ENCODE data around the gene UFD1. TPM values are rescaled to one million over a fixed set of nuclear protein-coding genes. Genes with fewer than 3 reads are reported as not detected.

Gene UFD1
- total and polyA plus RNA-seq, 2 of the 13 experiments (the other 11 are each of a cell fraction or from before 2014, with no cell fraction given), result 47.9 to 51.1 TPM

DNA sequence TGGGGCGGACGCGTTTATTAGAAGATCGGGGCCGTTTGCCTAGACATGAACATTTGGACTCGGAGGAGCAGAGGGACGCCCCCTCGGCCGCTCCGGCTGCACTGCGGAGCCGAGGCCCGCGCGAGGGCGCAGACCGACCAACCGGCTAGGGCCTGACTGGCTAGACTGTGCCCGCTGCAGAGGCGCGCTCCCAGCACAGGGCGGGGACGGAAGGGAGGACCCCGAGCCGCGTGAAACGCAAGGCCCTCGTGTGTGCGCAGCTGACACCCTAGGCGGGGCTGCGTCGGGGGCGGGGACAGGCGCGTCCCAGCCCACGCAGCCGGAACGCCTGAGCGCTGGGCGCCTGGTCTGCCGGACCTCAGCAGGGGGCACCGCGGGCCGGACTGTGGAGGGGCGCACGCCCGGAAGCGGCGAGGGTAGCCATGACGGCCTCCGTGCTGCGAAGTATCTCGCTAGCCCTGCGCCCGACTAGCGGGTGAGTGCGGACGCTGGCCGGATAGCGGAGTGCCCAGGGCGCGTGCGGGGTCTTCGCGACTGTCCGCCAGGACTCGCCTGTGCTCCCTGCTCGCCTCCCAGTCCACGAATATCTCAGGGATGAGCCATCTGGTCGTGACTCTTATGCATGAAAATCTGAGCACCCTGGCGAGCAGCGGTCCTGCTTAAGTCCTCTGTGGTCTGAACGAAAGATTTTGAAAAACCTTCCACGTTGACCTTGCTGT is 46.7 kb downstream of the UFD1 start, which contains the start of gene MRPL40:
MRPL40 (plus strand) TSS at position 413 of the 719 bp plus-strand sequence; CDS start at position 423, 10 bp downstream.
- H3K27me3 ChIP-seq (ENCODE audit: control insufficient read depth in 1 of 2, insufficient read depth in 2 of 2, low read length in 2 of 2), result no peaks in the 10 kb centered on the region; a peak in 1 of 5 replicates
- no peak within 1 kb of the TSS for H2AFZ ChIP-seq (ENCODE audit: low read length)
- DNase-seq (ENCODE audit: low spot score) (peak; percentile 86), FAIRE-seq (peak; percentile 64), ATAC-seq (peak; percentile 92)
- peak within 1 kb of the TSS; percentile 86 to 91 (median 88) for H3K4me3 ChIP-seq (replicated peaks in 1 of 3; ENCODE audit: insufficient read depth in 1 of 3, low read depth in 2 of 3, low read length in 3 of 3)
- peaks cover 47% of the 10 kb centered on the region for H3K79me2 ChIP-seq (ENCODE audit: insufficient read depth, low read length)
- POLR2A ChIA-PET, result interaction anchor here (1.2 to 3.1 kb wide), 4 partner anchors 14 to 288 kb away, joined by 3 to 23 read pairs (median 12); partner anchors contain the start of genes C22orf39, CDC45, CLTCL1 and ESS2
- peak within 1 kb of the TSS; percentile 97 for H3K27ac ChIP-seq (ENCODE audit: extremely low read length, insufficient read depth, low read length)
- CTCF ChIA-PET (ENCODE audit: low intra/inter-chr PET ratio, low total read pairs), result no interaction called here
- H3K4me2 ChIP-seq (ENCODE audit: low read depth, low read length), result peak within 1 kb of the TSS; percentile 79
- H3K9me3 ChIP-seq (ENCODE audit: low read length), result no peaks in the 10 kb centered on the region
- H3K9ac ChIP-seq (ENCODE audit: insufficient read depth, low read depth, low read length), result peak within 1 kb of the TSS; percentile 93
- peaks cover 1 to 25% of the 10 kb centered on the region in 2 experiments; a peak in 4 of 5 replicates for H3K36me3 ChIP-seq (replicated peaks in 1 of 2; ENCODE audit: control insufficient read depth in 1 of 2, insufficient read depth in 2 of 2, low read length in 2 of 2)
- intact Hi-C loops (cut with micrococcal nuclease; ENCODE audit: unreplicated experiment) (loop anchor here (2.0 to 5.0 kb wide), 2 partner anchors 15 to 255 kb away; partner anchors contain the start of genes C22orf39 and SLC25A1), in situ Hi-C loops (cut with HindIII; ENCODE audit: extremely low pct_ligation_motif_present, low pct_unique_long_range_greater_than_20kb) (no loop called here)
- BruUV-seq (replicated peaks), result no TSS peak
- H3K4me1 ChIP-seq (ENCODE audit: insufficient read depth, low read length), result peaks cover 38% of the 10 kb centered on the region
- peaks cover 29% of the 10 kb centered on the region for H4K20me1 ChIP-seq (ENCODE audit: insufficient read depth, low read length)
- 0% methylated on average over 8 of the region's 74 CpGs for WGBS (ENCODE audit: low lambda C conversion rate)
- TF ChIP-seq U2AF2 (IDR thresholded peaks at IDR 0.05; ENCODE audit: low read depth, low read length), result no peak
- peak; percentile 98 for TF ChIP-seq KAT8 (CRISPR knock-in tag; IDR thresholded peaks at IDR 0.05)
- TF ChIP-seq FOXA3 (CRISPR knock-in tag; IDR thresholded peaks at IDR 0.05), result peak; percentile 91
- TF ChIP-seq, protein P1, sequence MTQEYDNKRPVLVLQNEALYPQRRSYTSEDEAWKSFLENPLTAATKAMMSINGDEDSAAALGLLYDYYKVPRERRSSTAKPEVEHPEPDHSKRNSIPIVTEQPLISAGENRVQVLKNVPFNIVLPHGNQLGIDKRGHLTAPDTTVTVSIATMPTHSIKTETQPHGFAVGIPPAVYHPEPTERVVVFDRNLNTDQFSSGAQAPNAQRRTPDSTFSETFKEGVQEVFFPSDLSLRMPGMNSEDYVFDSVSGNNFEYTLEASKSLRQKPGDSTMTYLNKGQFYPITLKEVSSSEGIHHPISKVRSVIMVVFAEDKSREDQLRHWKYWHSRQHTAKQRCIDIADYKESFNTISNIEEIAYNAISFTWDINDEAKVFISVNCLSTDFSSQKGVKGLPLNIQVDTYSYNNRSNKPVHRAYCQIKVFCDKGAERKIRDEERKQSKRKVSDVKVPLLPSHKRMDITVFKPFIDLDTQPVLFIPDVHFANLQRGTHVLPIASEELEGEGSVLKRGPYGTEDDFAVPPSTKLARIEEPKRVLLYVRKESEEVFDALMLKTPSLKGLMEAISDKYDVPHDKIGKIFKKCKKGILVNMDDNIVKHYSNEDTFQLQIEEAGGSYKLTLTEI (CRISPR knock-in tag; conservative IDR thresholded peaks at IDR 0.05), result no peak; the same call in 1 of the 2 replicates
- TF ChIP-seq POLR2AphosphoS2 (IDR thresholded peaks at IDR 0.05; ENCODE audit: low read depth, low read length), result no peak
- peak; percentile 97 for TF ChIP-seq ARID2 (CRISPR knock-in tag; IDR thresholded peaks at IDR 0.05; ENCODE audit: borderline replicate concordance)
- TF ChIP-seq GABPB1 (CRISPR knock-in tag; IDR thresholded peaks at IDR 0.05), result peak; percentile 98
- TF ChIP-seq PHB2 (IDR thresholded peaks at IDR 0.05; ENCODE audit: partially characterized antibody), result no peak
- peak; percentile 86; the same call in 1 of the 2 replicates for TF ChIP-seq PREB (CRISPR knock-in tag; IDR thresholded peaks at IDR 0.05)
- TF ChIP-seq RFX5 (IDR thresholded peaks at IDR 0.05; ENCODE audit: low read depth, low read length), result no peak
- peak; percentile 96; the same call in 1 of the 2 replicates for TF ChIP-seq ZNF234 (CRISPR knock-in tag; conservative IDR thresholded peaks at IDR 0.05)
- TF ChIP-seq, protein P2, sequence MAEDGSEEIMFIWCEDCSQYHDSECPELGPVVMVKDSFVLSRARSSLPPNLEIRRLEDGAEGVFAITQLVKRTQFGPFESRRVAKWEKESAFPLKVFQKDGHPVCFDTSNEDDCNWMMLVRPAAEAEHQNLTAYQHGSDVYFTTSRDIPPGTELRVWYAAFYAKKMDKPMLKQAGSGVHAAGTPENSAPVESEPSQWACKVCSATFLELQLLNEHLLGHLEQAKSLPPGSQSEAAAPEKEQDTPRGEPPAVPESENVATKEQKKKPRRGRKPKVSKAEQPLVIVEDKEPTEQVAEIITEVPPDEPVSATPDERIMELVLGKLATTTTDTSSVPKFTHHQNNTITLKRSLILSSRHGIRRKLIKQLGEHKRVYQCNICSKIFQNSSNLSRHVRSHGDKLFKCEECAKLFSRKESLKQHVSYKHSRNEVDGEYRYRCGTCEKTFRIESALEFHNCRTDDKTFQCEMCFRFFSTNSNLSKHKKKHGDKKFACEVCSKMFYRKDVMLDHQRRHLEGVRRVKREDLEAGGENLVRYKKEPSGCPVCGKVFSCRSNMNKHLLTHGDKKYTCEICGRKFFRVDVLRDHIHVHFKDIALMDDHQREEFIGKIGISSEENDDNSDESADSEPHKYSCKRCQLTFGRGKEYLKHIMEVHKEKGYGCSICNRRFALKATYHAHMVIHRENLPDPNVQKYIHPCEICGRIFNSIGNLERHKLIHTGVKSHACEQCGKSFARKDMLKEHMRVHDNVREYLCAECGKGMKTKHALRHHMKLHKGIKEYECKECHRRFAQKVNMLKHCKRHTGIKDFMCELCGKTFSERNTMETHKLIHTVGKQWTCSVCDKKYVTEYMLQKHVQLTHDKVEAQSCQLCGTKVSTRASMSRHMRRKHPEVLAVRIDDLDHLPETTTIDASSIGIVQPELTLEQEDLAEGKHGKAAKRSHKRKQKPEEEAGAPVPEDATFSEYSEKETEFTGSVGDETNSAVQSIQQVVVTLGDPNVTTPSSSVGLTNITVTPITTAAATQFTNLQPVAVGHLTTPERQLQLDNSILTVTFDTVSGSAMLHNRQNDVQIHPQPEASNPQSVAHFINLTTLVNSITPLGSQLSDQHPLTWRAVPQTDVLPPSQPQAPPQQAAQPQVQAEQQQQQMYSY (CRISPR knock-in tag; IDR thresholded peaks at IDR 0.05), result 0 out of 2 replicates have a peak, but pooled peaks have one; percentile 64
- peak; percentile 92 for TF ChIP-seq MEIS2 (CRISPR knock-in tag; IDR thresholded peaks at IDR 0.05)
- TF ChIP-seq, protein P3, sequence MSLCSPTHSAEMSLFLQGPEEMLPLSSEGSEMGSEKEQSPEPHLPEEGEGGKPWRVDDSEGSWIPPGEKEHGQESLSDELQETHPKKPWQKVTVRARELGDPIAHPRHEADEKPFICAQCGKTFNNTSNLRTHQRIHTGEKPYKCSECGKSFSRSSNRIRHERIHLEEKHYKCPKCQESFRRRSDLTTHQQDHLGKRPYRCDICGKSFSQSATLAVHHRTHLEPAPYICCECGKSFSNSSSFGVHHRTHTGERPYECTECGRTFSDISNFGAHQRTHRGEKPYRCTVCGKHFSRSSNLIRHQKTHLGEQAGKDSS (CRISPR knock-in tag; IDR thresholded peaks at IDR 0.05; ENCODE audit: borderline replicate concordance, low read depth), result peak; percentile 94; the same call in 1 of the 2 replicates

All from HepG2 (cell line).